GM19324 (cell line): ENCODE measurements around the gene NLRP7.

Experiments used
- ATAC-seq: cut with Tn5 transposase; IDR thresholded peaks from one replicate; pipeline ENCODE4 v1.9.1; 2021; ENCODE audit warnings: mild to moderate bottlenecking, moderate library complexity; ENCODE audit not compliant: unreplicated experiment, low FRiP score

NLRP7 gene

DNA sequence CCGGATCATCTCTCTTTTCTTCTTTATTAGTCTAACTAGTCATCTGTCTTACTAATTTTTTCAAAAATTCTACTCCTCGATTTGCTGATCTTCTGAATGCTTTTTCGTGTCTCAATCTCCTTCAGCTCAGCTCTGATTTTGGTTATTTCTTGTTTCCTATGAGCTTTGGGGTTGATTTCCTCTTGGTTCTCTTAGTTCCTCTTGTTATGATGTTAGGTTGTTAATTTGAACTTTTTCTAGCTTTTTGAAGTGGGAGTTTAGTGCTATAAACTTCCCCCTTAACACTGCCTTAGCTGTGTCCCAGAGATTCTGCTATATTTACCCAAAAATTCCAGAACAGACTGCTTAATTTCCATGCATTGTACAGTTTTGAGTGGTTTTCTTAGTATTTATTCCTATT, 69.9 kb downstream of the NLRP7 start:
- ATAC-seq = no peak

DNA sequence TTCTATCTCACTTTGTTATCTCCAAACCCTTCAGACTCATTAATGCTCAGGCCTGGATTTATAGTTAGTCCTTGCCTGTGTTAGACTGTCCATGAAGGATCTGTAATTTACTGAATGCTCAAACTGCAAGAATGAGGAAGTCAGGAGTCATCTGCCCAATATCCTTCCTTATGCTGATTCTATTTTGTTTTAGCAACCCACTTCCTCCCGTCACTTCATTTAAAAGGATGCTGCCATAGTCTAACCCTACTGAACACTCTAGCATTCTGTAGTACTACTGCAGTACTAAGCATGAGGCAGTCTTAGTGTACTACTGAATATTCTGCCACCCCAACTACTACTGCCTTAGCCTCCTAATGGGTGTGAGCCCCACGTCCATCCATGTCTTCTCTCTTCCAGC, 71.8 kb downstream of the NLRP7 start:
- ATAC-seq = no peak

DNA sequence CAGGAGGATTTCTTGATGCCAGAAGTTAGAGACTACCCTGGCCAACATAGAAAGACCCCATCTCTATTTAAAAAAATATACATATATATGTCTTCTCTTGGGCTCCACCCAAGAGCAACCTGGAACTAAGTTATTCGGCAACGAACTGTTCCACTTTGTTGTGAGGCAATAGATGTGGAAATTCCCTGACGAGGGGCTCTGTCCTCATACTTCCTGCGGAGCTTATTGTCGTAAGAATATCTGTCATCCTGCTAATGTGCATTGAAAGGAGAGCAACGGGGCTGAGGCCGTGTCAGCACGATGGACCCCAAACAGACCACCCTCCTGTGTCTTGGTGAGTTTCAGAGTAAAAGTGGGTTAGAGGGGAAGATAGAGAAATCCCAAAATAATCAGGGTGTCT, 73.3 kb downstream of the NLRP7 start, which contains the start of gene FCAR:
Gene FCAR, plus strand, starts transcription at position 246 of the 400 bp plus-strand sequence. Its CDS starts 55 bp downstream, at position 301.
- no peak for ATAC-seq
